ENCODE data around the gene BROX.
"Not testable (repeated sequence)": the region's sequence is repeated elsewhere in the genome, so short reads cannot be mapped to it uniquely, and the experiment has no call there.

BROX gene

GRCh38 chr1:222730866-222731265 is 18.5 kb downstream of the BROX start:
- peak; percentile 88 for FAIRE-seq
- TF ChIP-seq CTCF (IDR thresholded peaks at IDR 0.05; ENCODE audit: insufficient read depth, missing control alignments), result no peak
- DNase-seq (ENCODE audit: insufficient read length, low spot score), result no peak

GRCh38 chr1:222732216-222733159 is 20.1 kb downstream of the BROX start:
- TF ChIP-seq CTCF (IDR thresholded peaks at IDR 0.05; ENCODE audit: insufficient read depth, missing control alignments), result no peak
- FAIRE-seq (no peak), DNase-seq (ENCODE audit: insufficient read length, low spot score) (no peak)

- no peak for TF ChIP-seq CTCF (IDR thresholded peaks at IDR 0.05; ENCODE audit: insufficient read depth, missing control alignments)
- DNase-seq (ENCODE audit: insufficient read length, low spot score), result no peak
- peak; percentile 16 for FAIRE-seq
Observed at GRCh38 chr1:222734740-222735139, 22.4 kb downstream of the BROX start.

- FAIRE-seq (no peak), DNase-seq (ENCODE audit: insufficient read length, low spot score) (no peak)
- no peak for TF ChIP-seq CTCF (IDR thresholded peaks at IDR 0.05; ENCODE audit: insufficient read depth, missing control alignments)
Observed at GRCh38 chr1:222736470-222736869, 24.1 kb downstream of the BROX start.

- FAIRE-seq, result no peak
- no peak for DNase-seq (ENCODE audit: insufficient read length, low spot score)
- no peak for TF ChIP-seq CTCF (IDR thresholded peaks at IDR 0.05; ENCODE audit: insufficient read depth, missing control alignments)
Observed at GRCh38 chr1:222736972-222737371, 24.6 kb downstream of the BROX start, which contains the start of gene FAM177B. FAM177B (plus strand) TSS chr1:222737202; CDS start chr1:222746546, 9,344 bp downstream.

- DNase-seq (ENCODE audit: insufficient read length, low spot score) (no peak), FAIRE-seq (no peak)
- TF ChIP-seq CTCF (IDR thresholded peaks at IDR 0.05; ENCODE audit: insufficient read depth, missing control alignments), result no peak
Observed at GRCh38 chr1:222739465-222739864, 27.1 kb downstream of the BROX start.

- no peak for FAIRE-seq
- DNase-seq (ENCODE audit: insufficient read length, low spot score), result no peak
- TF ChIP-seq CTCF (IDR thresholded peaks at IDR 0.05; ENCODE audit: insufficient read depth, missing control alignments), result no peak
Observed at GRCh38 chr1:222739929-222740328, 27.6 kb downstream of the BROX start.

GRCh38 chr1:222741630-222742457 is 29.5 kb downstream of the BROX start:
- FAIRE-seq; DNase-seq (ENCODE audit: insufficient read length, low spot score): not testable (repeated sequence)

All from D721Med (cell line).